BJ (cell line): Measurements from ENCODE around the gene SH3RF1. TPM values are rescaled to one million over a fixed set of nuclear protein-coding genes. Genes with fewer than 3 reads are reported as not detected.

Experiments
- CTCF ChIA-PET: fragments of 350-600 bp; formaldehyde crosslinking; extraction: SDS; loops from one replicate; lab custom pipeline; 2021; ENCODE audit warnings: antibody characterized with exemption, inconsistent platforms; lab: Yijun Ruan, JAX
- POLR2A ChIA-PET: fragments of 300-600 bp; sonication (Branson Sonifier 250); formaldehyde crosslinking; extraction: SDS; loops from one replicate; lab custom pipeline; 2021; ENCODE audit warnings: antibody characterized with exemption; lab: Charles Lee
- DNase-seq: peaks from one replicate; pipeline ENCODE4 v3.0.0-alpha.2; 2011; ENCODE audit warnings: low read depth
- H3K27me3 ChIP-seq: 2 replicates; pipeline ENCODE4 v1.6.0; 2011; ENCODE audit warnings: low read length; ENCODE audit not compliant: control insufficient read depth, insufficient read depth
- H3K36me3 ChIP-seq: 2 replicates; pipeline ENCODE4 v1.5.1; 2011; ENCODE audit warnings: low read length; ENCODE audit not compliant: control insufficient read depth, insufficient read depth
- H3K4me3 ChIP-seq: 2 replicates; pipeline ENCODE4 v1.5.1; 2011; ENCODE audit warnings: low read depth, mild to moderate bottlenecking, control low read depth, low read length
- CTCF ChIP-seq: IDR thresholded peaks from 2 replicates; pipeline ENCODE4 v1.5.1; 2011; ENCODE audit warnings: low read depth, mild to moderate bottlenecking, control low read depth, inconsistent platforms, low read length, moderate library complexity; ENCODE audit not compliant: insufficient read depth
- polyA plus RNA-seq: library from polyadenylated mRNA; depleted of rRNA; stranded (reverse); fragments of >200 nt; gene quantifications from 2 replicates; pipeline ENCODE4 v1.2.3, GENCODE V29; 2011

SH3RF1 gene
- polyA plus RNA-seq, 1 experiment, result 38.8 TPM

- no peak for TF ChIP-seq CTCF
- POLR2A ChIA-PET, result no interaction called here
- Histone ChIP-seq H3K27me3 (no peaks in the 10 kb centered on the region), H3K4me3 (no peak overlapping the region), H3K36me3 (no peaks in the 10 kb centered on the region)
- no peak for DNase-seq
- CTCF ChIA-PET, result no interaction called here
These were observed 81.4 kb downstream of the SH3RF1 start for GRCh38 chr4:169189372-169189771.

- TF ChIP-seq CTCF, result no peak
- Histone ChIP-seq H3K27me3 (no peaks in the 10 kb centered on the region), H3K4me3 (no peak overlapping the region), H3K36me3 (no peaks in the 10 kb centered on the region)
- CTCF ChIA-PET, result interaction anchor here (0.6 to 0.8 kb wide), 2 partner anchors 11 to 13 kb away, joined by 3 to 4 read pairs; no protein-coding TSS in a partner anchor
- no peak for DNase-seq
- POLR2A ChIA-PET, result no interaction called here
These were observed 82.6 kb downstream of the SH3RF1 start for GRCh38 chr4:169188204-169188603.

GRCh38 chr4:169185133-169185956 is 85.4 kb downstream of the SH3RF1 start:
- TF ChIP-seq CTCF, result no peak
- no peak for DNase-seq
- Histone ChIP-seq H3K36me3 (no peaks in the 10 kb centered on the region; the same call in 1 of the 2 replicates), H3K4me3 (no peak overlapping the region), H3K27me3 (no peaks in the 10 kb centered on the region)
- ChIA-PET POLR2A (no interaction called here), CTCF (interaction anchor here (0.7 kb wide), 1 partner anchor 300 kb away, joined by 3 read pairs; no protein-coding TSS in a partner anchor)

- no peak overlapping the region for H3K4me3 ChIP-seq
- H3K27me3 ChIP-seq, result no peaks in the 10 kb centered on the region
- no peak for DNase-seq
- no peaks in the 10 kb centered on the region; the same call in 1 of the 2 replicates for H3K36me3 ChIP-seq
- TF ChIP-seq CTCF, result no peak
- ChIA-PET CTCF (interaction anchor here (0.7 kb wide), 1 partner anchor 56 kb away, joined by 3 read pairs; no protein-coding TSS in a partner anchor), POLR2A (no interaction called here)
These were observed 86.1 kb downstream of the SH3RF1 start for GRCh38 chr4:169184686-169185085.

- no peak for DNase-seq
- POLR2A ChIA-PET, result interaction anchor here (1.2 kb wide), 1 partner anchor 11 kb away, joined by 5 read pairs; no protein-coding TSS in a partner anchor
- H3K4me3 ChIP-seq, result no peak overlapping the region
- no peaks in the 10 kb centered on the region for H3K27me3 ChIP-seq
- TF ChIP-seq CTCF, result no peak
- CTCF ChIA-PET, result interaction anchor here (0.7 kb wide), 1 partner anchor 55 kb away, joined by 3 read pairs; no protein-coding TSS in a partner anchor
- no peaks in the 10 kb centered on the region; the same call in 1 of the 2 replicates for H3K36me3 ChIP-seq
These were observed 86.5 kb downstream of the SH3RF1 start for GRCh38 chr4:169184236-169184635.
